HG03025 (cell line): Measurements from ENCODE around the gene CSK.
A peak's percentile ranks its signal among the peaks of the same experiment; 100 is the strongest.

Experiments used
- ATAC-seq: cut with Tn5 transposase; IDR thresholded peaks from one replicate; pipeline ENCODE4 v1.9.1; 2021; ENCODE audit warnings: mild to moderate bottlenecking, moderate library complexity; ENCODE audit not compliant: unreplicated experiment, low FRiP score

Gene CSK

GRCh38 chr15:74838746-74839525, 57.1 kb downstream of the CSK start:
- ATAC-seq = no peak

DNA sequence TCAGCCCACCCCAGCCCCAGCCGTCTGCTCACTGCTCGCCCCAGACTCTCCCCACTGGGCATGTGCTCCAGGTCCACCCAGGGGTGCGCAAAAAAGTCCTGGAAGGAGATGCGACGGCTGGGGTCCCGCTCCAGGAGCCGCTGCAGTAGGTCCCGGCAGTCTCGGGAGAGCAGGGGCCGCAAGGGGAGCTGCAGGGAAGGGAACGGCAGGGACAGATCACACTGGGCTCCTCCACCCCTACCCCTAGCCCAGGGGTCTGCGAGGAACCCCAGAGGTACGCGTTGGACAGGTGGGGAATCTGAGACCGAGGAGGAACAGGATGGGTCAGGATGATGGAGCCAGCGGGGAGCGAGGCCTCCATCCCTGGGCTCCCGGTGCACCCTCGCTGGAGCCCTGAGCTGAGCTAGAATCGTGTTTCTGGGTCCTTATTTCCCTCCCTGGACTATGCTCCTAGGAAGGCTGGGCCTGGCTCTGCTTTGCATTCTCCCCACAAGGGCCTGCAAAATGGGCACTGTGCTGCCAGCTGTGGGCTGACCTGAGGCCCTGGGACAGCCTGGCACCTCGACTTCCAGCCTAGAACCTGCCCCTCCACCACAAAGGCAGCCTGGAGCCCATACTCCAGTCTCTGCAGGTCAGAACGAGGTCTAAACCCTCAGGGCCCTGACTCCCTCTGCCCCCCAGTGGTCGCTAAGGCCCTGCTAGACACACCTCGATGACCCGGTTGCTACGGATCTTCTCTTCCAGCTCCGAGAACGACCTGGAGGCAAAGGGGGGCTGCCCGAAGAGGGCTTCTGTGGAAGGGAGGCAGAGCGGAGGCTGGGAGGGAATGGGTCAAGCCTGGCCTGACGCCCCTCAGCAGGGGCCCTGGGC, 57.9 kb downstream of the CSK start:
- ATAC-seq = no peak

DNA sequence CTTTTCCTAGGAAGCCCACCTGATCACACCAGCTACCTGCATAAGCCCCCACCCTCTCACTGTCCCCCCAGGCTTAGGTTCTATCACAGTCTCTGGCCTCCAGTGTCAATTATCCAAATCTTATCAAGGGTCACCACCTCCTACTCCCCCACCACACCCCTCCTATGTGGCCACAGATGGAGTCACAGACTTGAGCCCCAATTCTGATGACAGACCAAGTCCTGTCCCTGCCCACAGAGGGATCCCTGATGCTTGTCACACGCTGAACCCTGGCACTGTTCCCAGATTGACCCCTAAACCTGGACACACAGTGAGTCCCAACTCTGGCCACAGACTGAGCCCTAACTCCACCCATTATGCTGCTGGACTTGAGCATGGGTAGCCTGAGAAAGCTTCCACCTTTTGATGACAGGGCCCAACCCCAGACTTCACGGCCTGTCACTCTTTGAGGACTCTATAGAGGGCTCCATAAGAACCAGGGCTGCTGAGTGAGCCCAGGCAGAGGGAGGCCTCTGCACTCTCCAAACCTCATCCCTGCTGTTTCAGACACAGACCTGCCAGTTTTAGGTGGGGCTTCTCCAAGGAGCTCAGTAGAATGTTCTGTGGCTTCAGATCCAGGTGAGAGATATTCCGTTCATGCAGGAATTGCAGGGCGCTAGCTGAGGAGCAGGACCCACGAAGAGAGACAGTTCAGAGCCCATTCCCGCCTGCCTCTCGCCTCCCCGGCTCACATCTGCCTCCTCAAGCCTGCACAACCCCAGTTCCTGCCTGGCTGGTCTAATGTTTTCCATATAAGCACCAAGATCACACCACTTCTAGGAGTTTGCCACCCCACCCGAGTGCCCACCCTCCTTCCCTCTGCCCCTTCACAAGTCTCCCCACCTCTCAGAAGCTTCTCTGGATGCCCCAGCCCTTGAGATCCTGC, 59.2 kb downstream of the CSK start:
- ATAC-seq = no peak

DNA sequence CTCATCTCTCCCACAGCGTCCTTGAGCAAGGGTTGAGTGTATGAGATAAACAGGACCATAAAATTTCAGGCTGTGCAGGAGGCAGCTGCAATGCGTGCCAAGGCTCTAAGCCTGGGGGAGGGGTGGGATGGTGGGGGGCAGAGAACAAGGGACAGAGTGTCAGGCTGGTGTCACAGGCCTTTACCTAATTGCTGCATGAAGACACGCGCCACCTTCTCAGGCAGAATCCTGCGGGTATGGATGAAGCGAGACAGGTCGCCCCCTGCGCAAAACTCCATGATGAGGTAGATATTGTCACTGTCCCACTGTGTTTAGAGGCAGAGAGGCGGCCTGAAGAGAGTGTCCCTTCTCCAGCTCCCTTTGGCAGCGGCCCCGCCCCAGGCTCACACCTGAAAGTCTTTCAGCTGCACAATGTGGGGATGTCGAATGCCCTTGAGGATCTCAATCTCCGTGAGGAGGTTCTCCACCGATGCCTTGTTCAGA, 60.1 kb downstream of the CSK start:
- ATAC-seq = no peak

GRCh38 chr15:74842581-74843444, 60.9 kb downstream of the CSK start, which contains the start of gene ULK3:
Gene ULK3, minus strand, starts transcription at chr15:74843156. Its CDS starts 51 bp downstream, at chr15:74843105.
- peak; percentile 71 for ATAC-seq

- peak; percentile 3 for ATAC-seq
Observed at GRCh38 chr15:74843445-74843828, 61.6 kb downstream of the CSK start.

GRCh38 chr15:74843891-74844299, 62.0 kb downstream of the CSK start:
- ATAC-seq = no peak

GRCh38 chr15:74844319-74845207, 62.7 kb downstream of the CSK start:
- no peak for ATAC-seq

- ATAC-seq = no peak
Observed at GRCh38 chr15:74845208-74845568, 63.3 kb downstream of the CSK start.

GRCh38 chr15:74845581-74845980, 63.7 kb downstream of the CSK start:
- ATAC-seq = no peak

DNA sequence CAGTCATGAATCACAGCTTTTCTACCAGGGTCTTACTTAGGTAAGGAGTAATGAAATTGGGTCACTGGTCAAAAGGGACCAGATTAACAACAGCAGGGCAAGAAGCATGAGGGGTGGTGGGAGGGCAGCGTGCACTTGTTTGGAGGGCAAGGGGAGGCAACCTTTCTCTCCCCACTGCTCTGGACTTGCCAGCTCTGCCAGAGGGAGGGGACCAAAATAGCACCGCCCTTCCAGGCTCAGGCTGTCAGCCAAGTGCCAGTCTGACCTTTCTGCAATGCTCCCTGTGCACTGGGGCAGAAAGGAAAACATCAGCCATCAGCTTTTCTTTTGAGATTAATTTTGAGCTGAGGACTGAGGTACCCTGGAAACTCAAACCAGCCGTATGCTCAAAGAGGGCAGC, 65.6 kb downstream of the CSK start:
- ATAC-seq = no peak

GRCh38 chr15:74850393-74850792, 68.5 kb downstream of the CSK start:
- no peak for ATAC-seq

DNA sequence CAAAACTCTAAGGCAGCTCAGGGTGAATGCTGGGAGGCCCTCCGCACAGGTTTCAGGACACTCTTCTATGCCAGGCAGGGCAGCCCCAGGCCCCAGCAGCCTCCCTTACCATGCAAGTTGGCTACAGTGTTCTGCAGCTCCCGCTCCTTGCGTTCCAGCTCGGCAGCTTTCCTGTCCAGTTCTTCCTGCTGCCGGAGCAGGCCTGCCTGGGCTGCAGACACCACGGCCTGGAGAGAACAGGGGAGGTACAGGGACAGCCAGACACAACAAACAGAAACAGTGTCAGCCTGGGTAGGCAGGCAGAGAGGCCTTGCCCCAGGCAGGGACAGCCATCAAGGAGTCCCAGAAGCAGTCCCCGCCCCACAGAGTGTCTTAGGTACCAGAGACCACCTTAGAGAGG, 70.1 kb downstream of the CSK start:
- no peak for ATAC-seq
